RCC 7860 (cell line): ENCODE measurements around the gene CSNK1A1L.
"Not testable (repeated sequence)": the region's sequence is repeated elsewhere in the genome, so short reads cannot be mapped to it uniquely, and the experiment has no call there.

Experiments
- DNase-seq: peaks from one replicate; pipeline ENCODE4 v3.0.0-alpha.2; 2015; ENCODE audit warnings: low spot score
- FAIRE-seq: peaks from 2 replicates; lab custom pipeline; 2012; peaks lifted over from hg19 to GRCh38; lab: Jason Lieb, UNC

Gene CSNK1A1L

GRCh38 chr13:37065890-37066526 lies 39.5 kb downstream of the CSNK1A1L start:
- FAIRE-seq = no peak
- no peak for DNase-seq

- no peak for DNase-seq
- no peak for FAIRE-seq
Measured at GRCh38 chr13:37059848-37060192, 45.6 kb downstream of the CSNK1A1L start.

- DNase-seq (peak; percentile 70), FAIRE-seq (no peak)
Measured at GRCh38 chr13:37058910-37059847, 46.3 kb downstream of the CSNK1A1L start, which contains the start of gene SUPT20H. TSS of gene SUPT20H (minus strand) at chr13:37059688. CDS start at chr13:37051490, 8,198 bp downstream.

- DNase-seq, FAIRE-seq: not testable (repeated sequence)
Measured at GRCh38 chr13:37056228-37056627, 49.2 kb downstream of the CSNK1A1L start.
